Esophagus muscularis mucosa (tissue), 4 donors: ENCODE results near the gene PRKRIP1. TPM values are rescaled to one million over a fixed set of nuclear protein-coding genes. Genes with fewer than 3 reads are reported as not detected.
"Not testable (repeated sequence)": the region's sequence is repeated elsewhere in the genome, so short reads cannot be mapped to it uniquely, and the experiment has no call there.

ENCODE experiments used
- DNase-seq: peaks from one replicate; pipeline ENCODE4 v3.0.0-alpha.2; 2017; ENCODE audit errors: extremely low spot score
- H3K27ac ChIP-seq, 4 donors: fragments of 200-600 bp; sonication (generic); replicated peaks in 1 of 4; 1 replicate in 3 of 4; 2 replicates in 1 of 4; pipeline ENCODE4 v1.5.1; 2016 to 2019; ENCODE audit warnings: mild to moderate bottlenecking in 1 of 4
- H3K27me3 ChIP-seq, 4 donors: fragments of 200-600 bp; sonication (generic); one replicate each; pipeline versions ENCODE4 v1.5.1 to v1.6.0; 2016 to 2019
- H3K36me3 ChIP-seq, 4 donors: fragments of 200-600 bp; sonication (generic); one replicate each; pipeline ENCODE4 v1.5.1; 2016 to 2019
- H3K4me1 ChIP-seq, 4 donors: fragments of 200-600 bp; sonication (generic); one replicate each; pipeline ENCODE4 v1.5.1; 2016 to 2019
- H3K4me3 ChIP-seq, 4 donors: fragments of 200-600 bp; sonication (generic); 1 replicate in 2 of 4; 2 replicates in 2 of 4; pipeline ENCODE4 v1.5.1; 2016 to 2019; ENCODE audit warnings: mild to moderate bottlenecking in 4 of 4, moderate library complexity in 1 of 4
- H3K9me3 ChIP-seq, 4 donors: fragments of 200-600 bp; sonication (generic); 1 replicate in 3 of 4; 2 replicates in 1 of 4; pipeline ENCODE4 v1.5.1; 2016 to 2019
- CTCF ChIP-seq, 3 experiments: fragments of 200-600 bp in 2 of 3; fragments of 450-650 bp in 1 of 3; sonication (generic) in 2 of 3; IDR thresholded peaks; one replicate each; pipeline ENCODE4 v1.5.1; 2017 to 2019; ENCODE audit warnings: antibody characterized with exemption in 3 of 3, mild to moderate bottlenecking in 2 of 3, moderate library complexity in 1 of 3
- EP300 ChIP-seq: sonication (generic); formaldehyde crosslinking; IDR thresholded peaks from one replicate; pipeline ENCODE4 v1.6.1; 2017; ENCODE audit warnings: antibody characterized with exemption
- POLR2A ChIP-seq: fragments of 450-650 bp; IDR thresholded peaks from one replicate; pipeline ENCODE4 v1.6.1; 2017; ENCODE audit warnings: antibody characterized with exemption, moderate library complexity, mild to moderate bottlenecking, low read depth
- POLR2AphosphoS5 ChIP-seq, 2 donors: sonication (generic); formaldehyde crosslinking; IDR thresholded peaks; one replicate each; pipeline ENCODE4 v1.6.1; 2017; ENCODE audit warnings: antibody characterized with exemption in 2 of 2
- WGBS: methylation state at CpG from one replicate; pipeline ENCODE4 v1.1.5; 2018; 5-methylcytosine and 5-hydroxymethylcytosine counted together
- intact Hi-C: fragments of 100-400 bp; cut with DNase I; formaldehyde crosslinking; loops from one replicate; pipeline ENCODE4 v1.15.1; 2023
- total RNA-seq, 4 donors: library from RNA; depleted of rRNA; stranded (reverse); fragments of >200 nt; gene quantifications; one replicate each; pipeline versions ENCODE4 v1.1.0 to v1.2.1, GENCODE V29; 2016

The PRKRIP1 gene
- 10 to 100 TPM; 14.7 to 21.6 (median 19.2) TPM for total RNA-seq

- 2% methylated on average over 23 of the region's 59 CpGs for WGBS
- H3K9me3 ChIP-seq, result no peaks in the 10 kb centered on the region
- intact Hi-C loops, result no loop called here
- TF ChIP-seq EP300 (no peak), POLR2AphosphoS5 (IDR thresholded peaks at IDR 0.05) (peak; percentile 56 to 79)
- H3K27me3 ChIP-seq, result no peaks in the 10 kb centered on the region
- H3K27ac ChIP-seq, result peak within 1 kb of the TSS; percentile 80 to 83 (median 82)
- peak; percentile 94 for DNase-seq
- H3K4me3 ChIP-seq, result peak within 1 kb of the TSS; percentile 66 to 93 (median 76)
- H3K36me3 ChIP-seq, result peaks cover 18 to 46% (median 32%) of the 10 kb centered on the region in 4 donors
- H3K4me1 ChIP-seq, result peaks cover 9 to 29% (median 19%) of the 10 kb centered on the region in 4 donors
Observed at GRCh38 chr7:102395873-102396709, at the start of gene PRKRIP1. PRKRIP1 (plus strand) TSS chr7:102396363; CDS start chr7:102396412, 49 bp downstream.

GRCh38 chr7:102346983-102347382, 49.2 kb upstream of the PRKRIP1 start:
- H3K27me3 ChIP-seq, H3K9me3 ChIP-seq, DNase-seq, H3K36me3 ChIP-seq, H3K27ac ChIP-seq, H3K4me3 ChIP-seq, intact Hi-C loops, H3K4me1 ChIP-seq: not testable (repeated sequence)
- no CpG with 5 or more reads among the region's 6 CpGs for WGBS

- H3K27ac ChIP-seq, H3K4me3 ChIP-seq, H3K27me3 ChIP-seq, intact Hi-C loops, H3K36me3 ChIP-seq, H3K9me3 ChIP-seq, DNase-seq, H3K4me1 ChIP-seq: not testable (repeated sequence)
- no CpG with 5 or more reads among the region's 6 CpGs for WGBS
Observed at GRCh38 chr7:102356344-102356743, 39.8 kb upstream of the PRKRIP1 start, which contains the start of gene SPDYE6. SPDYE6 (minus strand) TSS chr7:102356444; CDS start chr7:102356023, 421 bp downstream.

GRCh38 chr7:102363549-102364393, 32.4 kb upstream of the PRKRIP1 start:
- H3K4me3 ChIP-seq, result peak overlapping the region; percentile 82 to 92 (median 91)
- H3K27me3 ChIP-seq, H3K9me3 ChIP-seq, intact Hi-C loops: not testable (repeated sequence)
- peak overlapping the region; percentile 92 to 97 (median 96) for H3K27ac ChIP-seq
- peak; percentile 98 for DNase-seq
- TF ChIP-seq CTCF (IDR thresholded peaks at IDR 0.05) (peak; percentile 18 to 46 (median 30)), POLR2A (peak; percentile 40), POLR2AphosphoS5 (IDR thresholded peaks at IDR 0.05) (peak; percentile 93 to 95)
- WGBS, result 0% methylated on average over 6 of the region's 76 CpGs
- peaks cover 0 to 18% (median 11%) of the 10 kb centered on the region in 4 donors for H3K36me3 ChIP-seq
- H3K4me1 ChIP-seq, result peaks cover 0 to 16% (median 11%) of the 10 kb centered on the region in 4 donors

- peak overlapping the region; percentile 82 to 92 (median 91) for H3K4me3 ChIP-seq
- whole genome bisulfite sequencing, result 0% methylated on average over 18 of the region's 20 CpGs
- H3K4me1 ChIP-seq, result peaks cover 0 to 16% (median 11%) of the 10 kb centered on the region in 4 donors
- H3K9me3 ChIP-seq, H3K27me3 ChIP-seq, DNase-seq, intact Hi-C loops: not testable (repeated sequence)
- H3K27ac ChIP-seq, result peak overlapping the region; percentile 92 to 97 (median 96)
- peaks cover 0 to 18% (median 11%) of the 10 kb centered on the region in 4 donors for H3K36me3 ChIP-seq
Observed at GRCh38 chr7:102364394-102364886, 31.7 kb upstream of the PRKRIP1 start.

GRCh38 chr7:102365390-102365789, 30.8 kb upstream of the PRKRIP1 start:
- WGBS, result 78% methylated on average over 7 of the region's 7 CpGs
- H3K27me3 ChIP-seq, intact Hi-C loops, DNase-seq, H3K27ac ChIP-seq, H3K9me3 ChIP-seq: not testable (repeated sequence)
- Histone ChIP-seq H3K4me3 (peak overlapping the region in 1 of 4 donors; percentile 82), H3K4me1 (peaks cover 0 to 16% (median 11%) of the 10 kb centered on the region in 4 donors), H3K36me3 (peaks cover 0 to 18% (median 11%) of the 10 kb centered on the region in 4 donors)

GRCh38 chr7:102370038-102370437, 26.1 kb upstream of the PRKRIP1 start:
- H3K27ac ChIP-seq, H3K4me3 ChIP-seq, H3K4me1 ChIP-seq, DNase-seq, H3K27me3 ChIP-seq, intact Hi-C loops, H3K9me3 ChIP-seq: not testable (repeated sequence)
- H3K36me3 ChIP-seq, result peaks cover 0 to 20% (median 11%) of the 10 kb centered on the region in 4 donors

- H3K27me3 ChIP-seq, H3K9me3 ChIP-seq, intact Hi-C loops, H3K4me3 ChIP-seq, DNase-seq, H3K27ac ChIP-seq, H3K4me1 ChIP-seq: not testable (repeated sequence)
- H3K36me3 ChIP-seq, result peaks cover 10 to 28% (median 20%) of the 10 kb centered on the region in 4 donors
- 65% methylated on average over 2 of the region's 2 CpGs for WGBS
Observed at GRCh38 chr7:102372796-102373195, 23.4 kb upstream of the PRKRIP1 start.
